ENCODE measurements around the gene BFSP1. TPM values are rescaled to one million over a fixed set of nuclear protein-coding genes. Genes with fewer than 3 reads are reported as not detected.

Gene BFSP1
- total RNA-seq, 1 experiment from 2014 or later: 26.7 TPM

- no peak for DNase-seq (ENCODE audit: low read depth)
- in situ Hi-C loops (cut with HindIII; ENCODE audit: low pct_unique_long_range_greater_than_20kb, low sequenced_read_pairs): no loop called here
These were observed 48.6 kb downstream of the BFSP1 start for GRCh38 chr20:17482536-17482935.

- no peak for DNase-seq (ENCODE audit: low read depth)
- in situ Hi-C loops (cut with HindIII; ENCODE audit: low pct_unique_long_range_greater_than_20kb, low sequenced_read_pairs): no loop called here
These were observed 49.5 kb downstream of the BFSP1 start for GRCh38 chr20:17481661-17482060.

GRCh38 chr20:17480696-17481095 is 50.5 kb downstream of the BFSP1 start:
- in situ Hi-C loops (cut with HindIII; ENCODE audit: low pct_unique_long_range_greater_than_20kb, low sequenced_read_pairs): no loop called here

DNA sequence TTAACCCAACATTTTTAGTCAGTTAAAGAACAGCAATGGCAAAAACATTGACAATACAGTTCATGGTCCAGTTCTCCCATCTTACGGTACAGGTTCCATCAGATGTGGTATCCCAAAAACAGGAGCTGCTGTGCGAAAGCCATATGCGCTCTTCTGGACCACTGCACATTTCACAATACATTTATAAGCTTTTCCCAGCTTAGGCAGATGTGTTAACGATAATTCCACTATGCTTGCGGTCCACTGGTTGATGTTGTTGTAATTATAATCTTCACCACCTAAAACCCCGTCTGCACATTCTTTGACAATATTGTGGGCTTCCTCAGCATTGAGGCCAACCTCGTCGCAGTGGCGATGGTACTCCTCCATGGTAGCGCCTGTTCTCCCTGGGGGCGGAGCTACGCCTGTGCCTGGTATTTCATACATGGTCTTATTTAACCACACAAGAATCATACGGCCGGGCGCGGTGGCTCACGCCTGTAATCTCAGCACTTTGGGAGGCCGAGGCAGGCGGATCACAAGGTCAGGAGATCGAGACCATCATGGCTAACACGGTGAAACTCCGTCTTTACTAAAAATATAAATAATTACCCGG is 52.0 kb downstream of the BFSP1 start:
- DNase-seq (ENCODE audit: low read depth): no peak
- in situ Hi-C loops (cut with HindIII; ENCODE audit: low pct_unique_long_range_greater_than_20kb, low sequenced_read_pairs): no loop called here

More at GRCh38 chr20:17480696-17481095, 50.5 kb downstream of the BFSP1 start:
- DNase-seq (ENCODE audit: low read depth): no peak

GRCh38 chr20:17473659-17474058 is 57.5 kb downstream of the BFSP1 start:
- no peak for DNase-seq (ENCODE audit: low read depth)
- in situ Hi-C loops (cut with HindIII; ENCODE audit: low pct_unique_long_range_greater_than_20kb, low sequenced_read_pairs): no loop called here

DNA sequence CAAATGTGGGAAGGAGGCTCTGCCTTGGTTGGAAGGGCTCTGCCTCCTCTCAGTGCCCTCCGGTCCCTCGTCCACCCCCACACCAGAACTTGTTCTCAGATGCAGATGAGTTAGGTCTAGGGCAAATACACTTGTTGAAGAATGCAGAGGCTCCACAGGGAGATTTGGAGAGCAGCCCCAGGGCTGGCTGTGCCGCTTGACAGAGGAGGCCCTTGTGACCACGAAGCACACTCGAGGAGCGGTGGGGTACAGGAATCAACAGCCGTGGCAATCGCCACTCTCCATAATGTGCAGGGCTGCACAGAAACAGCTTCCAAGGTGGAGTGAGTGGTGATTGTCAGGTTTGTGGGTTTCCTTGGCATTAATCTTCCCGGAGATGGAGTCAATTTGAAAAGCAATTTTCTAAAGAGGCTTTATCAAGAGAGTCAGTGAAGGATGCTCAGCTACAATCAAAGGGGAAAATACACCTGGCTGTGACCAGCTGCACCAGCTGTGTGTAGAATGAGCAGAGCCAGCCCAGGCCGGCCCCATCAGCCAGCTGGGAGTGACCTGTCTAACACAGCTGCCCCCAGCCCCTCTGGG is 59.5 kb downstream of the BFSP1 start:
- in situ Hi-C loops (cut with HindIII; ENCODE audit: low pct_unique_long_range_greater_than_20kb, low sequenced_read_pairs): no loop called here
- DNase-seq (ENCODE audit: low read depth): no peak

GRCh38 chr20:17470973-17471372 is 60.2 kb downstream of the BFSP1 start:
- in situ Hi-C loops (cut with HindIII; ENCODE audit: low pct_unique_long_range_greater_than_20kb, low sequenced_read_pairs): no loop called here
- DNase-seq (ENCODE audit: low read depth): no peak

- in situ Hi-C loops (cut with HindIII; ENCODE audit: low pct_unique_long_range_greater_than_20kb, low sequenced_read_pairs): no loop called here
- no peak for DNase-seq (ENCODE audit: low read depth)
These were observed 60.7 kb downstream of the BFSP1 start for GRCh38 chr20:17470521-17470920.

DNA sequence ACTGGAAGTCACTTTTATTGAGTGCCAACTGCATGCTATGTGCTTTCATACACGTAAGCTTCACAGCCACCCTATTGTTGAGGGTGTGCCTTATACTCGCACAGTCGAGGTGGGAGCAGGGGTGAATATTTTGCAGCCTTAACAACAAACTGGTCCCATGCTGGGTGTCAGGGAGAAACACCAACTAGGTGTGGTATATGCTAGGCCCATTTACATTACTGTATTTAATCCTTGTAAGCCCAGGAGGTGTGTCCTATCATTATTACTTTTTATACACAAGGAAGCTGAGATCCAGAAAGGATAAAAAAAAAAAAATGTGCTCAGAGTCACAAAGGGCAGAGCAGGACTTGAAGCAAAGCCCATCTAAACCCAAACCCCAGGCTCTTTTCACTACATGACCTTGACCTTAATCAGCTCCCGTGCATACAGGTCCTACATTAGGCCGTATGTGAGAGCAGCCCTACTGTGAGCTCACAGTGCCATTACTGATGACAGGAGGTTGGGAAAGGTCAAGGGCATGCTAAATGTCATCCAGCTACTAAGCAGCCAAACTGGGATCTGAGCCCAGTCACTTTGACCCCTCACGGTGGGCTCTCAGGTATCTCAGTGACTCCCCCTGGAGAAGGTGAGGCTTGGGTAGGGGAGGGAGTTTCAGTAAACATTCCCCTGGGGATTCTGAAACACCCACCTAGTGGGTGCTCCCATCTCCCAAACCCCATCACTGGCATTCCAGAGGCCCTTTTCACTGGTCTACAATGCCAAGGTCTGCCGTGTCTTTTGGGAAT is 61.7 kb downstream of the BFSP1 start:
- in situ Hi-C loops (cut with HindIII; ENCODE audit: low pct_unique_long_range_greater_than_20kb, low sequenced_read_pairs): no loop called here

GRCh38 chr20:17468073-17468840 is 62.9 kb downstream of the BFSP1 start:
- in situ Hi-C loops (cut with HindIII; ENCODE audit: low pct_unique_long_range_greater_than_20kb, low sequenced_read_pairs): no loop called here
- DNase-seq (ENCODE audit: low read depth): no peak

More for the DNA sequence above, 61.7 kb downstream of the BFSP1 start:
- no peak for DNase-seq (ENCODE audit: low read depth)

DNA sequence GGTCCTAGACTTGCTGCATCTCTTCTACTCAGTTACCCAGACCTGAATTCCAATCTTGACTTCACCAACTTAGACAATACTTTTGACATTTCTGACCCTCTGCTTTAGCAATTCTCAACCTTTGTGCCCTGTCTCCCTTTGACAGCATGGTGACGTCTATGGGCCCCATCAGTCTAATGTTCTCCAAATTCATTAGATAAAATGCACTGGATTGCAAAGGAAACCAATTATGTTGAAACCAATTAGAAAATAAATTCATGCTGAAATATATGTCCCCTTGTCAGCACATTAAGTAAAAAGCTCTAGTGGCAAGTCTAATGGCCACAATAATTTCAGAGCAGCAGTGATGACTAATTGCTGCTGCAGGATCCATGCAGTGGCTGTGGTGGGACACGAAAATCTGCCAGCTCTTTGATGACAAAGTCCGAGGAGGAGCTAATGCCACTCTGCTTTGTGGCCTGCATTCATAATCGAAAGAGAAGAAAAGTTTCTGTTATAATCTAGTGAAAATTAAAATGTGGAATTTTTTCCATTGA is 64.0 kb downstream of the BFSP1 start:
- in situ Hi-C loops (cut with HindIII; ENCODE audit: low pct_unique_long_range_greater_than_20kb, low sequenced_read_pairs): no loop called here
- no peak for DNase-seq (ENCODE audit: low read depth)

DNA sequence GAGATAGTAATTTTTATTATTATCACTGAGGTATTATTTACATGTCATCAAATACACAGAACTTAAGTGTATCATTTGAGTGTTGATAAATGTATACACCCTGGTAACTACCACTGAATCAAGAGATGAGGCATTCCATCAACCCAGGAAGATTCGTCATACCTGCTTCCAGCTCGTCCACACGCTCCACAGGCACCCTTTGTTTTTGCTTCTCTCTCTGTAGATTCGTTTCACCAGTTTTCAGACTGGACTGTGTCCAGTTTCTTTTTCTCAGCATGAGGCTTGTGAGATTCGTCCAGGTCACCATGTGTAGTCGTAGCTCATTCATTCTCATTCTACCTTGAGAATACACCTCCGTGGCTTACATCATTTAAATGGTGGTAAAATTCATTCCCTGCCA is 64.5 kb downstream of the BFSP1 start:
- no peak for DNase-seq (ENCODE audit: low read depth)
- in situ Hi-C loops (cut with HindIII; ENCODE audit: low pct_unique_long_range_greater_than_20kb, low sequenced_read_pairs): no loop called here

DNA sequence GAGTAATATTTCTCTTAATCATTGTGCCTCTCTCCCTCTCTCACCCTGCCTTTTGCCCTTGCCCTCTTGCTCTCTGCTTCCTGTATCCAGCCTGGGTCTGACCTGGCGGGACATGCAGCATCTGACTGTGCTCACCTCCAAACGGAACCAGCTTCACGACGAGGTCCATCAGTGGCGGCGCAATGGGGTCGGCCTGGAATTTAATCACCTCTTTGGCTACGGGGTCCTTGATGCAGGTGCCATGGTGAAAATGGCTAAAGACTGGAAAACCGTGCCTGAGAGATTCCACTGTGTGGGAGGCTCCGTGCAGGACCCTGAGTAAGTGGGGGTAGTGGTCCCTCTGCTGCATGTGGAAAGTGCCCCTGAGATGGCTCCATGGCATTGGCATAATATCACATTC is 65.9 kb downstream of the BFSP1 start:
- in situ Hi-C loops (cut with HindIII; ENCODE audit: low pct_unique_long_range_greater_than_20kb, low sequenced_read_pairs): no loop called here
- DNase-seq (ENCODE audit: low read depth): no peak

DNA sequence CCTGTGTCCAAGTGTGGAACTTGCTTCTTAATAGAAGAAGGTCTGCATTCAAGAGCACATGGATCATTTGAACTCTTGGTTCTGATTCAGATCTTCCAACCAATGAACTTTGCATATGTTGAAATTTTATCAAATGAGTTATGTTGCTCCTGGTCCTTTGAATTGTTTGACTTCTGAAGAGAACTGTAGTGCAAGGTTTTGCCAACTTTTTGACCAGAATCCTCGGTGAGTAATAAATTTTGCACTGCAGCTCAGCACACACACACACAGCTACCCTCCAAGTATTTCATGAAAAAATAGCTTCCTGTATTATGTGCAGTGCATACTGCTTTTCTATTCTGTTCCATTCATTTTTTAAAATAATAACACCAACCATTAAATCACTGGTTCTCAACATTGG is 67.5 kb downstream of the BFSP1 start:
- in situ Hi-C loops (cut with HindIII; ENCODE audit: low pct_unique_long_range_greater_than_20kb, low sequenced_read_pairs): no loop called here
- DNase-seq (ENCODE audit: low read depth): no peak

DNA sequence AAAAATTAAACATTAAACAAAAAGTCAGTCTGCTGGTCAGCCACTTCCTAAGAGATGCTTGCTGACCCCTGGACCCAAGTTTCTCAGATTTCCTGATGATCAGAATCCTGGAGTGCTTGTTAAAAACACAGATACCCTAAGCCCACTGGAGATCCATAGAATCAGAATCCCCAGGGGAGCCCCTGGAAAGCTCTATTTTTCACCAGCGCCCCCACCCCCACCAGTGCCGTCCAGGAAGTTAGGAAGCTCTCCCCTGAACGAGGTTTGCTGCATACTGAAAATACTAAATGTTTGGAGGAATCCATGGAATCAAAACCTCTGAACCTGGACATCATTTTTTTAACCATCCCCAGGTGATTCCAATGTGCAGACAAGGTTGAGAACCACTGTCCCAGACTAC is 69.2 kb downstream of the BFSP1 start:
- in situ Hi-C loops (cut with HindIII; ENCODE audit: low pct_unique_long_range_greater_than_20kb, low sequenced_read_pairs): no loop called here
- no peak for DNase-seq (ENCODE audit: low read depth)

GRCh38 chr20:17460119-17460518 is 71.1 kb downstream of the BFSP1 start:
- in situ Hi-C loops (cut with HindIII; ENCODE audit: low pct_unique_long_range_greater_than_20kb, low sequenced_read_pairs): no loop called here
- DNase-seq (ENCODE audit: low read depth): peak; percentile 29

- in situ Hi-C loops (cut with HindIII; ENCODE audit: low pct_unique_long_range_greater_than_20kb, low sequenced_read_pairs): no loop called here
- no peak for DNase-seq (ENCODE audit: low read depth)
These were observed 73.5 kb downstream of the BFSP1 start for GRCh38 chr20:17457588-17458190.

GRCh38 chr20:17457079-17457478 is 74.1 kb downstream of the BFSP1 start:
- DNase-seq (ENCODE audit: low read depth): no peak
- in situ Hi-C loops (cut with HindIII; ENCODE audit: low pct_unique_long_range_greater_than_20kb, low sequenced_read_pairs): no loop called here

Data from Caki2 (cell line).